GM03348 (cell line): ENCODE data around the gene RAP1GAP2.

Experiments
- DNase-seq: peaks from one replicate; pipeline ENCODE4 v3.0.0; 2012; ENCODE audit warnings: low spot score

RAP1GAP2 gene

DNA sequence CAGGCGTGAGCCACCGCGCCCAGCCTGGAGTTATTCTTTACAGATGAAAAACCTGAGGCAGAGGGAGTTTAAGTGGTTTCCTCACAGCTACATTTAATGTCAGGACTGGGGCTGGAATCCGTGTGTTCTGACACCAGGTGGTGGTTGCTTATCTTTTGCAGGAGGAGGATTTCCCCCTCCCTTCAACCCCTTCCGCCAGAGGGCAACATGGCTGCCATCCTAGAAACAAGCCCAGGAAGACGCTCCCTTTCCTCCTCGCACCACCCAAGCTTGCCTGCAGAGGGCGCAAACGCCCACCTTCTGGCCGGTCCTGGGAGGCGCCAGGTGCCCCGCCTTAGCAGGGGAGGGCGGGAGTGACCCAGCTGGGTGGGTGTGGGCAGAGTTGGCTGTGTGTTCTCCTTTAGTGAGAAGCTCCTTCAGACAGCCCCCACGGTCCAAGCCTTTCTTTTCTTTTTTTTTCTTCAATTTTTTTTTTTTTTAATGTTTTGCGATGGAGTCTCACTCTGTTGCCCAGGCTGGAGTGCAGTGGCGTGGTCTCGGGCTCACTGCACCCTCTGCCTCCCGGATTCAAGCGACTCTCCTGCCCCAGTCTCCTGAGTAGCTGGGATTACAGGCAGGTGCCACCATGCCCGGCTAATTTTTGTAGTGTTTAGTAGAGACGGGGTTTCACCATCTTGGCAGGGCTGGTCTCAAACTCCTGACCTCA, 9.9 kb upstream of the RAP1GAP2 start:
- DNase-seq: peak; percentile 87

DNA sequence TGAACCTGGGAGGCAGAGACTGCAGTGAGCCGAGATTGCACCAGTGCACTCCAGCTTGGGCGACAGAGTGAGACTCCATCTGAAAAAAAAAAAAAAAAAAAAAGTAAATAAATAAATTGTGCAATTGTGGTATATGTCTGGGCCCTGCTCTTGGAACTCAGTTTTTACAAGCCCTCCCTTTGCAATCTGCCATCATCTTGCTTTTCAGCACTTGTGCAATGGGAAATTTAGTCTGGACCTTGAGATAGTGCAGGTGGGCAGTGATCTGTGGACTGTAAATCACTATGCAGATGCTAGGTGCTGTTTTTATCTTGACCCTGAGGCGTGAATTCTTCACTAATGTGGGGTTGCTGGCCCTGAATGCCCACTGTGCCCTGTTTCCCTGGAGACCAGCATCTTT, 6.5 kb upstream of the RAP1GAP2 start:
- no peak for DNase-seq

GRCh38 chr17:2792366-2793169, 3.7 kb upstream of the RAP1GAP2 start:
- no peak for DNase-seq

- no peak for DNase-seq
Observed at GRCh38 chr17:2794111-2794803, 2.0 kb upstream of the RAP1GAP2 start.

DNA sequence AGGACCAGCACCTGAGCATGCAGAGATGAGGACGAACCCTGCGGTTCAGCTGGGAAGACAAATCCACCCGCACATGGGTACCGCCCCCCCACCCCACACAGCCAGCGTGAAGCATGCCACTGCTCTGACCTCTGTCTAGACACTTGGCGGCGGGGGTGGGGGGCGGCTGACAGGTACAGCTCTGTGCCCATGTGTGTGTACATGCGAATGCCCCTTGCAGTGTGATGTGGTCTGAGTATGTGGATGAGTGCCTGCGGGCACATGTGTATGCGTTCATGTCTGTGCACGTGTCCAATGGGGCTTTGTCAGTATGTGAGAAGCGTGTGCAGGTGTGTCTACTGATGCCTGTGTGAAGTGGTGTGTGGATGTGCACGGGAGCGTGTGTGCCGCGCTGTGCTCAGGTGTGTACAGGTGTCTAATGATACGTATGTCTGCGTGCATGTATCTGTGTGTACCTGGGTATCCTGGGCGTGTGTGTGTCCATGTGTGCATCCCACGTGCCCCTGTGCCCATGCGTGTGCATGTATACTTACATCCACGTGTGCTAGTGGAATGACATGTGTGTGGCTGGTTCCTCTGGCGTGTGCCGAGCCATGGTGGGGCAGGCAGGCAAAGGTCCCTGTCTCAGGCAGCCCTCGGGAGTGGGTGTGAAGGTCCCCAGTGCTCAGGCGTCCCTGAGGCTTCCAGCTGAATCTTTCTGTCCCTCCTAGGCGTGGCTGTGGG, 636 bp upstream of the RAP1GAP2 start:
- DNase-seq: no peak

- DNase-seq: no peak
Observed at GRCh38 chr17:2797226-2797625, 988 bp downstream of the RAP1GAP2 start.

- no peak for DNase-seq
Observed at GRCh38 chr17:2797637-2798036, 1.4 kb downstream of the RAP1GAP2 start.

DNA sequence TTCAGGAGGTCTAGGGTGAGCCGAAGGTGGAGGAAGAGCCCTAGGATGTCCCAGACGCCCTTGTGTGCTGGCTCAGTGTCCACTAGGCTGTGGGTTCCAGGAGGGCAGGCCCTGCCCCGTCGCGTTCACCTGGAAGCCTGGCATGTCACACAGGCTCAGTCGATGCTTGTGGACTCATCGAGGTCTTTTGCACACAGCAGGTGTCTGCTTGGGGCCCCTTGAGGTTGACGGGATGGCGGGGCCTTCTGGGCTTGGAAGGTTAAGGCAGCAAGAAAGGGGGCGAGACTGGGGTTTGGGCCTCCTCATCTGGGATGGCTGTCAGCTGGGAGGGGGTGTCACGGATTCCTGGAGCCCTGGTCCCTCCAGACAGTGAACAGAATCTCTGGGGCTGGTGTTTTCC, 1.9 kb downstream of the RAP1GAP2 start:
- no peak for DNase-seq

DNA sequence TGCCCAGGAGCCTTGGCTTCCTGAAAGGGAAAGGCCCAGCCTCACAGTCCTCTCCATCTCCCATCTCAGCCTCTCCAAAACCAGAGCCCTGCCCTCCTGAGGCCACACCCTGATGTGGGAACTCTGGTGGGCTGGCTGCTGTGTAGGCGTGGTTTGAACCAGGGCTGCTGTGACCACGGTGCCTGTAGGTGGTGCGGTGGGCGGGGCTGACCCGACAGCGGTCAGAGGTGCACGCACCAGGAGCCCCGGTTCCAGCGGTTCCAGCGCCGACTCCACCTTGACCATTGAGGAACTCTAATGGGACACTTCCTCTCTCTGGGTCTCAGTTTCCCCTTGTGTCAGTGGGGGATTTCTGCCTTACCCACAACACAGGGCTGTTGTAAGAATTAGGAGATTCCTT, 2.4 kb downstream of the RAP1GAP2 start:
- no peak for DNase-seq

- no peak for DNase-seq
Observed at GRCh38 chr17:2799653-2800052, 3.4 kb downstream of the RAP1GAP2 start.

GRCh38 chr17:2800367-2800766, 4.1 kb downstream of the RAP1GAP2 start:
- no peak for DNase-seq

DNA sequence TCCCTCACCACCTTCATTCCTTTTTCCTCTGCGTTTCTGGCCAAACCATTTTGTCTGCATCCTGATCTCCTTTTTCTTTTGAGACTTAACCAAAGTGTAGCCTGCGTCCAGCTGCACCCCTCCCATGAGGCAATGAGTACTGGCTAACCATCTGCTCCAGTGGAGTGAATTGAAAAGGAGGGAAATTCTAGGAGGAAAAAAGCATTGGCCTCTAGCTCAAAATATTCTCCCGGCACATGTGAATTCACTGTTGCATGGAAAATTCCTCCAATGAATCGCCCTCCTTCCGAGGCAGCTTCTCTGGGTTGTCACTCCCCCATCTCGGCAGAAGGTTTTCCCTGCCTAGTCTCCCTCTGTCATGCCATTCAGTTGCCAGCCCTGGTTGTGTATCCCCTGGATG, 5.6 kb downstream of the RAP1GAP2 start:
- DNase-seq: no peak

DNA sequence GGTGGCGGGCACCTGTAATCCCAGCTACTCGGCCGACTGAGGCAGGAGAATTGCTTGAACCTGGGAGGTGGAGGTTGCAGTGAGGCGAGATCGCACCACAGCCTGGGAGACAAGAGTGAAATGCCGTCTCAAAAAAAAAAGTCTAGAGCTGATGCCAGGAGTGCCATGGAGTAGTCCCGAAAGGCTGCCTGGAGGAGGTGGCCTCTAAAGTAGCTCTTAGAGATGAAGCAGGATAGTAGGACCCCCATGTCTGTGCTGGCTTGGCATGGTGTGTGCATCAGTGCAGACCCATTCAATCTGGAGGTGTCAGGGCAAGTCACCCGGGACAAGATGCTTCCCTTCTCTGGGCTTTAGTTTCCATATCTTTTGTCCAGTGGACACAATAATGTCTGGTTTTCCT, 6.3 kb downstream of the RAP1GAP2 start:
- no peak for DNase-seq

DNA sequence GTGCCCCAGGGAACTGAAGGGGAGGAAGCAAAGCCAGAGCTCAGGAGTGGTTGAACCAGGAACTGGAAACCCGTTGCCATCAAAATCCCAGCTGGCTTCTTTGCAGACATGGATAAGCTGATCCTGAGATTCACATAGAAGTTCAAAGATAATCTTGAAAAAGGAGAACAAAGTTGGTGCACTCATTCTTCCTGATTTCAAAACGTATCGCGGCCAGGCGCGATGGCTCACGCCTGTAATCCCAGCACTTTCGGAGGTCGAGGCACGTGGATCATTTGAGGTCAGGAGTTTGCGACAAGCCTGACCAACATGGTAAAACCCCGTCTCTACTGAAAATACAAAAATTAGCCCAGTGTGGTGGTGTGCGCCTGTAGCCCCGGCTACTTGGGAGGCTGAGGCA, 7.1 kb downstream of the RAP1GAP2 start:
- DNase-seq: no peak

DNA sequence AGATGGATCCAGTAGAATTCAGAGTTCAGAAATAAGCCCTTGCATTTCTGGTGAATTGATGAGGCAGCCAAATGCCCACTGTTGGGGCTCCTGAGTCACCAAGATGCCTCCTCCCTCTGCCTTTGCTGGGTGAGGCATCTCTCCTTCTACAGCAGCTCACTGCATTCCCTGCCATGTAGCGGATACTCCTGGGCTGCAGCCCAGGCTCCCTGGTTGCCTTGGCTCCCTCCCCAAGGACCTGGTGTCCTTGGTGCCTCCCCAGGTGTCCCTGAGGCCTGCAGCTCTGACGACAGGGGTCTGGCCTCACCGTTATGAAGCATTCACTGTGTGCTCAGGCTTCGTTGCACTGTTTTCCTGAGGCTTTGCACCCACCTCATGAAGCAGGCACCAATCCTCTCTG, 7.7 kb downstream of the RAP1GAP2 start:
- DNase-seq: no peak

DNA sequence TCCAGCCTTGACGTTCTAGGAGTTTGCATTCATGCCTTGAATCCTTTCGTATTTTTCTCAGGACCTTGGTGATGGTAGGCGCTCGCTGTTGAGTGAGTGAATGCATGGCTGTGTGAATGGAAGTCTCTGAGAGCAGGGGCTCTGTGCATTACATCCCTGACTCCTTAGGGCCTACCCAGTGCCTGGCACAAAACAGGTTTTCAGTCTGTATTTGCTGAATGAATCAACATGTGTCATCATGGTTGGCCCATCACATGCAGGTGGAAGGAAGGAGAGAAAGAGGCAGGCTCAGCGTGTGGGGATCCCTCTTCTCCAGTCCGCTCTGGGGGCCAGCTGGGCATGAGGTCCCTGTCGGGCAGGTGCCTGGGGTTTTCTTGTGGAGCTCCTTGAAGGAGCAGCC, 8.7 kb downstream of the RAP1GAP2 start:
- DNase-seq: no peak

- DNase-seq: no peak
Observed at GRCh38 chr17:2805961-2806360, 9.7 kb downstream of the RAP1GAP2 start.

- no peak for DNase-seq
Observed at GRCh38 chr17:2808367-2809335, 12.4 kb downstream of the RAP1GAP2 start.

DNA sequence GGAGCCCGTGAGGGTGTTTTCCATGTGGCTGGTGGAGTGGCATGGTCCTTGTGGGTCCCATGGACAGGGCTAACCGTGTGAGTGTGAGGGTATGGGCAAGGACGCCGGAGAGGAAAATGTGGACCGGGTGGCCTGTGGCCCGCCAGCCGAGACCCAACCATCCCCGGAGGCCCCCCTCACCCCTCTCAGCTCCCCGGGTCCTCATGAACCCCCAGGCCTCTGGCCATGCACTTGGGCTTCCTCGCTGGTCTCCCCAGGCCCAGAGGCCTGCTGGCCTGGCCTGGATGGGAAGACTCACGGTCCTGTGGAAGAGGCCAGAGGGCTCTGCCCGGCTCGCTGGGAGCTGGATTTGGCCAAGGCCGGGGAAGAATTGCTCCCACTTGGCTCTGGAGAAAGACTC, 13.1 kb downstream of the RAP1GAP2 start:
- no peak for DNase-seq

- DNase-seq: no peak
Observed at GRCh38 chr17:2814049-2814448, 17.8 kb downstream of the RAP1GAP2 start.
